Ascending aorta (tissue), 2 donors: ENCODE results near the gene TBC1D8. TPM values are rescaled to one million over a fixed set of nuclear protein-coding genes. Genes with fewer than 3 reads are reported as not detected.

Source experiments
- DNase-seq, 2 donors: peaks; one replicate each; pipeline ENCODE4 v3.0.0-alpha.2; 2019; ENCODE audit warnings: low spot score in 2 of 2
- H3K27ac ChIP-seq, 2 donors: fragments of 200-600 bp; sonication (generic); one replicate each; pipeline ENCODE4 v1.5.1; 2016 to 2017; ENCODE audit warnings: mild to moderate bottlenecking in 1 of 2
- H3K27me3 ChIP-seq: fragments of 200-600 bp; sonication (generic); one replicate; pipeline ENCODE4 v1.5.1; 2017
- H3K36me3 ChIP-seq, 2 donors: fragments of 200-600 bp; sonication (generic); one replicate each; pipeline ENCODE4 v1.5.1; 2016
- H3K4me1 ChIP-seq, 2 donors: fragments of 200-600 bp; sonication (generic); one replicate each; pipeline ENCODE4 v1.5.1; 2016 to 2017; ENCODE audit warnings: mild to moderate bottlenecking in 1 of 2
- H3K4me3 ChIP-seq, 2 donors: fragments of 200-600 bp; sonication (generic); one replicate each; pipeline ENCODE4 v1.5.1; 2016 to 2017; ENCODE audit warnings: mild to moderate bottlenecking in 1 of 2
- H3K9me3 ChIP-seq, 2 donors: fragments of 200-600 bp; sonication (generic); one replicate each; pipeline ENCODE4 v1.5.1; 2016
- intact Hi-C: fragments of 100-400 bp; cut with DNase I; formaldehyde crosslinking; loops from one replicate; pipeline ENCODE4 v1.15.1; 2023
- total RNA-seq: library from RNA; depleted of rRNA; stranded (reverse); fragments of >200 nt; gene quantifications from one replicate; pipeline ENCODE4 v1.1.0, GENCODE V29; 2016
- TF ChIP-seq, protein P1 (sequence below), 3 experiments: fragments of 200-600 bp in 2 of 3; fragments of 450-650 bp in 1 of 3; sonication (generic) in 2 of 3; IDR thresholded peaks; one replicate each; pipeline ENCODE4 v1.5.1; 2016 to 2019; ENCODE audit warnings: antibody characterized with exemption in 3 of 3, mild to moderate bottlenecking in 1 of 3, moderate library complexity in 1 of 3

TBC1D8 gene
- total RNA-seq, 1 donor from 2014 or later, result 17.8 TPM

DNA sequence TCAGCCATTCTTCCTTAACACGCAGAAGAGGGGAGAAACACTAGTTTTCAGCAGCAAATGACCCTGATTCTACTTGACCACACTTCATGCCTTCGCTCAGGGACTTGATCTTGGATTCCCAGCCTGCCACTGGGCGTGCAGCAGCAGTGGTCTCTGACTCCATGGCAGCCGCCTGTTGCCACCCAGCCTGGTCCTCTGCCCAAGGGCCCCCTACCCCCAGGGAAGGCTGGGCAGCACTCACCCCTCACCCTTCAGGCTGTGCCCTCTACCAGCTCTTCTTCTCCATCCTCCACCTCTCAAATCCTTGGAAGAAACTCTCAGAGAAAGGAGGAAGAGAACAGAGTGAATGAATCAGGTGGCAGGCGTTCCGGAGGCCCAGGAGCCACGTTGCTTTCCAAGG, 181.2 kb downstream of the TBC1D8 start:
- H3K27me3 ChIP-seq, result no peaks in the 10 kb centered on the region
- intact Hi-C loops, result no loop called here
- no peak for DNase-seq

DNA sequence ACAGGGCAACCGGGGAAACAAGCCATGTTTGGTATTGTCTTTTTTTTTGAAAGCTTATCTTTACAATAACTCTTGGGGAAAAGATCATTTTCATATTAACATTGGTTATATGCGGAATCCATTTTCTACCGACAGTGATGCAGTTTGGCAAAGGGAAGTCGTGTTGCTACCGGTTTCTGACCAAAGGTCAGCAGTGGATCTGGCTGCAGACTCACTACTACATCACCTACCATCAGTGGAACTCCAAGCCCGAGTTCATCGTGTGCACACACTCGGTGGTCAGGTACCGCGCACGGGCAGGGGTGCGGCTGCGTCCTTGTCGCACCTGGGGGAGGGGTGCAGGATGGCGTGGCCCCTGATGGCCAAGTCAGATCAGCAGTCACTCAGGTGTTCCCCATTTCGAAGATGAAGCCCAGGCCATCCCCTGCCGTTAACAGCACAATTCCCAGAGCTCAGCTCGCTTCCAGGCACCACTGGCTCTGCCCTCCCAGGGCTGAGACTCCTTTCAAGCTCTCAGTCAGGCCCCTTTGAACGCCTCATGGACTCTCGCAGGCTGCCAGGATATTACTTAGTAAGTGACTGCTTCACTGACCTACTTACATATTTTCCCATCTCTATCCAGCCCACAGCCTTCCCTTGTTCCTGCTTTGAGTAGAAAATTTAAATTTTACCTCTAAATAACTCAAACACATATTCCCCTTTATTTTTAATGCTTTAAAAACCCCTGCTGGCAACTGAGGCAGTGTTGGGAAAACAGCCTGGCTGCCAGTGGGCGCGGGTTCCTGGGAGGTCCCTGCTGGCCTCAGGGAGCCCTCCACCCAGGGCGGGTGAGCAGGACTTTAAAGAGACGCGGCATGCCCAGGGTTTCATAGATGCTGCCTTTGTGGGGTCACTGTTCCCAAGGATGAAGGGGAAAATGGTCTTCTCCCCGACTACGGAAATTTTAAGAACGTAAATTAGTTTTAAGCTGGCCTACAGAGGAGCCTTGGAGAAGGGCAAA, 182.7 kb downstream of the TBC1D8 start:
- peaks cover 19 to 31% of the 10 kb centered on the region in 2 donors for H3K36me3 ChIP-seq
- H3K9me3 ChIP-seq, result no peaks in the 10 kb centered on the region
- H3K4me3 ChIP-seq, result no peak overlapping the region
- no peaks in the 10 kb centered on the region for H3K27me3 ChIP-seq
- no peak for DNase-seq
- TF ChIP-seq, protein P1, sequence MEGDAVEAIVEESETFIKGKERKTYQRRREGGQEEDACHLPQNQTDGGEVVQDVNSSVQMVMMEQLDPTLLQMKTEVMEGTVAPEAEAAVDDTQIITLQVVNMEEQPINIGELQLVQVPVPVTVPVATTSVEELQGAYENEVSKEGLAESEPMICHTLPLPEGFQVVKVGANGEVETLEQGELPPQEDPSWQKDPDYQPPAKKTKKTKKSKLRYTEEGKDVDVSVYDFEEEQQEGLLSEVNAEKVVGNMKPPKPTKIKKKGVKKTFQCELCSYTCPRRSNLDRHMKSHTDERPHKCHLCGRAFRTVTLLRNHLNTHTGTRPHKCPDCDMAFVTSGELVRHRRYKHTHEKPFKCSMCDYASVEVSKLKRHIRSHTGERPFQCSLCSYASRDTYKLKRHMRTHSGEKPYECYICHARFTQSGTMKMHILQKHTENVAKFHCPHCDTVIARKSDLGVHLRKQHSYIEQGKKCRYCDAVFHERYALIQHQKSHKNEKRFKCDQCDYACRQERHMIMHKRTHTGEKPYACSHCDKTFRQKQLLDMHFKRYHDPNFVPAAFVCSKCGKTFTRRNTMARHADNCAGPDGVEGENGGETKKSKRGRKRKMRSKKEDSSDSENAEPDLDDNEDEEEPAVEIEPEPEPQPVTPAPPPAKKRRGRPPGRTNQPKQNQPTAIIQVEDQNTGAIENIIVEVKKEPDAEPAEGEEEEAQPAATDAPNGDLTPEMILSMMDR (IDR thresholded peaks at IDR 0.05), result no peak
- H3K27ac ChIP-seq, result no peak overlapping the region
- intact Hi-C loops, result no loop called here
- peaks cover 6 to 17% of the 10 kb centered on the region in 2 donors for H3K4me1 ChIP-seq

More for the DNA sequence above, 181.2 kb downstream of the TBC1D8 start:
- no peak overlapping the region for H3K4me3 ChIP-seq
- H3K27ac ChIP-seq, result no peak overlapping the region
- peaks cover 19 to 43% of the 10 kb centered on the region in 2 donors for H3K36me3 ChIP-seq
- H3K4me1 ChIP-seq, result peaks cover 0 to 6% of the 10 kb centered on the region in 2 donors
- TF ChIP-seq, protein P1 (IDR thresholded peaks at IDR 0.05), result no peak
- no peaks in the 10 kb centered on the region for H3K9me3 ChIP-seq

GRCh38 chr2:100967716-100968115, 183.5 kb downstream of the TBC1D8 start:
- intact Hi-C loops, result no loop called here
- Histone ChIP-seq H3K4me3 (no peak overlapping the region), H3K9me3 (no peaks in the 10 kb centered on the region), H3K36me3 (peaks cover 18 to 27% of the 10 kb centered on the region in 2 donors), H3K27me3 (no peaks in the 10 kb centered on the region), H3K27ac (no peak overlapping the region), H3K4me1 (peaks cover 6 to 17% of the 10 kb centered on the region in 2 donors)
- TF ChIP-seq, protein P1 (IDR thresholded peaks at IDR 0.05), result no peak
- DNase-seq, result no peak

- intact Hi-C loops, result loop anchor here (2.0 kb wide), 1 partner anchor 13 kb away; no protein-coding TSS in a partner anchor
- H3K27ac ChIP-seq, result peak overlapping the region in 1 of 2 donors; percentile 70
- TF ChIP-seq, protein P1 (IDR thresholded peaks at IDR 0.05), result no peak
Observed at GRCh38 chr2:100965596-100965995, 185.6 kb downstream of the TBC1D8 start.

DNA sequence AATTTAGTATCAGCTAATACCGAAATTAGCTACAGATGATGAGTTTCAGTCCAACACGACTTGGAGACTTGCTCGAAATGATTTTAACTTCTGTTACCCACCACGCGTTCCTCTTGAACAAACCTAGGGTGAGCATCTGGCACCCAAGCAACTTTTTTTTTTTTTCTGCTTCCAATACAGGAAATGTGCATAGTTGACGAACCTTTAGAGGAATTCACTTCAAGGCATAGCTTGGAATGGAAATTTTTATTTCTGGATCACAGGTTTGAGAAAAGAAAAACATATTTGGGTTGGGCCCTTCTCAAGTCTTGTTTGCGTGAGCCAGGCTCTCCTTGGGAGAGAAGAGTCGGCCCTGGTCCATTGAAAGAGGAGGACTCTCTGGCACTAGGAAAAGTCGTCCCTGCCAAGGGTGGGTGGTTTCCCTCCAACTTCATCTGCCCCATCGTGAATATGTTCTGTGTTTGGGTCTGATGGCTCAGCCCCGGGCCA, 186.5 kb downstream of the TBC1D8 start:
- no peaks in the 10 kb centered on the region for H3K27me3 ChIP-seq
- no peaks in the 10 kb centered on the region for H3K9me3 ChIP-seq
- DNase-seq, result no peak
- intact Hi-C loops, result loop anchor here (2.0 kb wide), 1 partner anchor 14 kb away; no protein-coding TSS in a partner anchor
- TF ChIP-seq, protein P1 (IDR thresholded peaks at IDR 0.05), result no peak
- no peak overlapping the region for H3K4me3 ChIP-seq
- H3K4me1 ChIP-seq, result peaks cover 6 to 17% of the 10 kb centered on the region in 2 donors
- H3K27ac ChIP-seq, result peak overlapping the region; percentile 70 to 73
- H3K36me3 ChIP-seq, result peaks cover 10 to 11% of the 10 kb centered on the region in 2 donors

More at GRCh38 chr2:100965596-100965995, 185.6 kb downstream of the TBC1D8 start:
- Histone ChIP-seq H3K4me3 (no peak overlapping the region), H3K9me3 (no peaks in the 10 kb centered on the region), H3K36me3 (peaks cover 10 to 12% of the 10 kb centered on the region in 2 donors), H3K4me1 (peaks cover 6 to 17% of the 10 kb centered on the region in 2 donors), H3K27me3 (no peaks in the 10 kb centered on the region)
- DNase-seq, result no peak
